T-cell (primary cell): ENCODE results near the gene PHF13. TPM values are rescaled to one million over a fixed set of nuclear protein-coding genes. Genes with fewer than 3 reads are reported as not detected.

Experiments
- ATAC-seq, 4 experiments: fragments of 200-7000 bp in 3 of 4; fragments of 150-1000 bp in 1 of 4; cut with Tn5 transposase; replicated peaks in 1 of 4; 1 replicate in 3 of 4; 2 replicates in 1 of 4; pipeline ENCODE4 v1.10.0; 2021; ENCODE audit warnings: moderate library complexity in 3 of 4, mild to moderate bottlenecking in 2 of 4, moderate number of reproducible peaks in 1 of 4
- CTCF ChIA-PET, 2 donors: fragments of 300-600 bp; sonication (Branson Sonifier 250); formaldehyde crosslinking; loops; one replicate each; lab custom pipeline; 2022; ENCODE audit warnings: antibody characterized with exemption in 2 of 2; lab: Charles Lee
- POLR2A ChIA-PET, 2 donors: fragments of 300-600 bp; sonication (Branson Sonifier 250); formaldehyde crosslinking; loops; one replicate each; lab custom pipeline; 2022; ENCODE audit warnings: antibody characterized with exemption in 2 of 2; lab: Charles Lee
- DNase-seq, 35 experiments: peaks; one replicate each; pipeline versions ENCODE4 v3.0.0 to v3.0.0-alpha.2; 2013 to 2023
- H3K27ac ChIP-seq: one replicate; pipeline ENCODE4 v1.5.1; 2013; ENCODE audit warnings: low read length
- H3K27me3 ChIP-seq, 2 experiments: replicated peaks in 1 of 2; 1 replicate in 1 of 2; 2 replicates in 1 of 2; pipeline versions ENCODE4 v1.6.1 to v1.7.0; 2013; ENCODE audit warnings: low read length in 1 of 2, mixed read lengths in 1 of 2; ENCODE audit not compliant: control insufficient read depth in 2 of 2, insufficient read depth in 2 of 2; ENCODE audit errors: extremely low read depth in 1 of 2
- H3K36me3 ChIP-seq, 2 donors: 1 replicate in 1 of 2; 2 replicates in 1 of 2; pipeline versions ENCODE4 v1.6.1 to v1.7.0; 2013; ENCODE audit warnings: low read length in 1 of 2; ENCODE audit not compliant: control insufficient read depth in 2 of 2, insufficient read depth in 1 of 2; ENCODE audit errors: extremely low read depth in 1 of 2
- H3K4me1 ChIP-seq, 2 experiments: 1 replicate in 1 of 2; 2 replicates in 1 of 2; pipeline versions ENCODE4 v1.6.1 to v1.7.0; 2013; ENCODE audit warnings: low read length in 2 of 2, mixed read lengths in 1 of 2; ENCODE audit not compliant: insufficient read depth in 2 of 2, control insufficient read depth in 1 of 2; ENCODE audit errors: extremely low read depth in 1 of 2
- H3K4me3 ChIP-seq, 2 donors: 1 replicate in 1 of 2; 2 replicates in 1 of 2; pipeline versions ENCODE4 v1.5.1 to v1.7.0; 2013; ENCODE audit warnings: mild to moderate bottlenecking in 2 of 2, low read length in 1 of 2, moderate library complexity in 1 of 2; ENCODE audit not compliant: control insufficient read depth in 1 of 2; ENCODE audit errors: extremely low read depth in 1 of 2
- H3K9me3 ChIP-seq: 2 replicates; pipeline ENCODE4 v1.7.0; 2013
- H3K27ac Mint-ChIP-seq, 2 donors: one replicate each; pipeline ENCODE4 v1.8.0; 2020 to 2021; ENCODE audit warnings: mild to moderate bottlenecking in 2 of 2, mixed read lengths in 2 of 2
- H3K27me3 Mint-ChIP-seq, 2 donors: one replicate each; pipeline ENCODE4 v1.8.0; 2021 to 2022; ENCODE audit warnings: mixed read lengths in 2 of 2
- H3K36me3 Mint-ChIP-seq: one replicate; pipeline ENCODE4 v1.8.0; 2021; ENCODE audit warnings: mixed read lengths
- H3K4me1 Mint-ChIP-seq, 3 donors: one replicate each; pipeline ENCODE4 v1.8.0; 2020 to 2022; ENCODE audit warnings: mixed read lengths in 3 of 3, mild to moderate bottlenecking in 1 of 3
- H3K4me3 Mint-ChIP-seq, 3 donors: one replicate each; pipeline ENCODE4 v1.8.0; 2020 to 2022; ENCODE audit warnings: mild to moderate bottlenecking in 3 of 3, mixed read lengths in 3 of 3, moderate library complexity in 3 of 3
- H3K9me3 Mint-ChIP-seq, 3 donors: one replicate each; pipeline ENCODE4 v1.8.0; 2020 to 2022; ENCODE audit warnings: mixed read lengths in 3 of 3
- WGBS: methylation state at CpG from one replicate; pipeline ENCODE4 v1.1.5; 2013; ENCODE audit warnings: missing lambda C conversion rate; ENCODE audit not compliant: insufficient coverage; 5-methylcytosine and 5-hydroxymethylcytosine counted together
- total RNA-seq, 35 experiments: library from RNA in 6 of 35; stranded (reverse) in 6 of 35; fragments of 120-200 nt in 1 of 35; gene quantifications; one replicate each; pipeline versions ENCODE4 v1.2.1 to v1.2.4 and lab custom pipeline; 2013 to 2026

The PHF13 gene
- total RNA-seq, 5 donors from 2014 or later (not counting 1 experiment from before 2014, with no cell fraction given), result 6.0 to 12.7 (median 11.9) TPM

DNA sequence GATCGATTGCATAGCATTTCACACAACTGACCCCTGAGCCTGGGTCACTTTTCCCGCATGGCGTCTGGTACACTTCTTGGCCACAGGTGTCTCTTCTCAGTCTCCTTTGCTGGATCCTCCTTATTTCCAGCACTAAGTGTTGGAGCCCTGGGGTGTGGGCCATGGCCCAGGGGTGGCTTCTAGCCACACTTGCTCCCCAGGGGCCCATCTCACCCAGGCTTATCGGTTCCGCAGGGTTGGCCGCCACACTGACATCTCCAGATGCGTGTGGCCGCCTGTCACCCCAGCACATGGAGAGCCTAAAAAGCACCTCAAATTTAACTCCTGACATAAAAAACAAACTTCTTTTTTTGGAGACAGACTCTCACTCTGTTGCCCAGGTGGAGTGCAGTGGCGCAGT lies 13.5 kb downstream of the PHF13 start:
- Mint-ChIP-seq H3K36me3 (peaks cover 19% of the 10 kb centered on the region), H3K4me1 (peaks cover 25 to 36% (median 34%) of the 10 kb centered on the region in 3 donors), H3K27ac (peak overlapping the region in 1 of 2 donors; percentile 34), H3K9me3 (no peaks in the 10 kb centered on the region), H3K4me3 (peak overlapping the region; percentile 85 to 93 (median 85)), H3K27me3 (no peaks in the 10 kb centered on the region)
- no peak overlapping the region for H3K27ac ChIP-seq
- no peak for DNase-seq
- H3K9me3 ChIP-seq, result no peaks in the 10 kb centered on the region
- ATAC-seq, result no peak
- POLR2A ChIA-PET, result interaction anchor here in 1 of 2 donors (0.6 kb wide), 1 partner anchor 72 kb away, joined by 3 read pairs; the partner anchor contains the start of gene TAS1R1
- WGBS, result 99% methylated on average over 7 of the region's 9 CpGs
- peaks cover 4 to 34% of the 10 kb centered on the region in 2 donors for H3K36me3 ChIP-seq
- H3K4me3 ChIP-seq, result no peak overlapping the region
- peaks cover 2 to 33% of the 10 kb centered on the region in 2 experiments for H3K4me1 ChIP-seq
- CTCF ChIA-PET, result no interaction called here
- H3K27me3 ChIP-seq, result no peaks in the 10 kb centered on the region

DNA sequence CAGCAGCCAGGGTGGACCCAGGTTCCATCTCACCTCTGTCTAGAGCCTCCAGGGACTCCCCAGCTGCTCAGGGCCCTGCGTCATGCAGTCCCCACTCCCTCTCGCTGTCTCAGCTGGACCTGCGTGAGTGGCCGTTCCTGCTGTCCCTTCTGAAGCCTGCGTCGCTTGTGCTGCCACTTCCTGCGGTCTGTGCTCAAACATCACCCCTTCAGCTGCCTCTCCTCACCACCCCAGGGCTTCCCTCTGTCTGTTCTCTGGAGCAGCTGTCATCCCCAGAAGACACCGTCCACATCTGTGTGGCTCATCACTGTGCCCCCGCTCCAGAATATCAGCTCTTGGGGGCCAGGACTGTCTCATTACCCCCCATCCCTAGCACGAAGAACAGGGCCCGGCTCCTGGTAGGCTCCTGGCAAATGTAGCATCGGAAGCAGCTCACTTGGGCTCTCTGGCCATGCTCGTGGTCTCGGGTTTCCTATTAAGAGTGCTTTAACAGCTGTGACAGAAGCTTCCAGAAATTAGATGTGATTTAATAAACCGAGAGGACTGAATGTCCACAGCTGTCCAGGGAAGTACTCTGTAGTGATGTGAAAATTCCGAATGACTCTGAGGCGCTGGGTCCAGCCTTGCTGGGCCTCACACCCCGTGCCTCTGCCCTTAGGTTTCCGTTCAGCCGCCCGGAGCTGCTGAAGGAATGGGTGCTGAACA lies 14.5 kb downstream of the PHF13 start:
- no peaks in the 10 kb centered on the region for H3K9me3 ChIP-seq
- ChIA-PET CTCF (no interaction called here), POLR2A (no interaction called here)
- no peak overlapping the region for H3K4me3 ChIP-seq
- WGBS, result 98% methylated on average over 17 of the region's 21 CpGs
- H3K27ac ChIP-seq, result no peak overlapping the region
- no peak for ATAC-seq
- Mint-ChIP-seq H3K9me3 (no peaks in the 10 kb centered on the region), H3K27ac (no peak overlapping the region), H3K27me3 (no peaks in the 10 kb centered on the region), H3K36me3 (peaks cover 15% of the 10 kb centered on the region), H3K4me1 (peaks cover 25 to 36% (median 34%) of the 10 kb centered on the region in 3 donors), H3K4me3 (peak overlapping the region in 2 of 3 donors; percentile 58 to 85)
- H3K36me3 ChIP-seq, result peaks cover 6 to 41% of the 10 kb centered on the region in 2 donors
- peaks cover 2 to 33% of the 10 kb centered on the region in 2 experiments for H3K4me1 ChIP-seq
- no peaks in the 10 kb centered on the region for H3K27me3 ChIP-seq
- no peak for DNase-seq

GRCh38 chr1:6628971-6629479 lies 15.5 kb downstream of the PHF13 start:
- ATAC-seq (no peak), DNase-seq (no peak)
- 94% methylated on average over 9 of the region's 12 CpGs for WGBS
- Mint-ChIP-seq H3K9me3 (no peaks in the 10 kb centered on the region), H3K4me1 (peaks cover 25 to 32% (median 31%) of the 10 kb centered on the region in 3 donors), H3K36me3 (peaks cover 18% of the 10 kb centered on the region), H3K27ac (no peak overlapping the region), H3K4me3 (no peak overlapping the region), H3K27me3 (no peaks in the 10 kb centered on the region)
- H3K36me3 ChIP-seq, result peaks cover 7 to 51% of the 10 kb centered on the region in 2 donors
- CTCF ChIA-PET, result no interaction called here
- H3K27me3 ChIP-seq, result no peaks in the 10 kb centered on the region
- H3K4me3 ChIP-seq, result no peak overlapping the region
- H3K27ac ChIP-seq, result no peak overlapping the region
- peaks cover 2 to 33% of the 10 kb centered on the region in 2 experiments for H3K4me1 ChIP-seq
- H3K9me3 ChIP-seq, result no peaks in the 10 kb centered on the region
- POLR2A ChIA-PET, result no interaction called here

- DNase-seq (no peak), ATAC-seq (no peak)
- ChIA-PET CTCF (interaction anchor here in 1 of 2 donors (0.6 kb wide), 1 partner anchor 1853 kb away, joined by 4 read pairs; no protein-coding TSS in a partner anchor), POLR2A (no interaction called here)
- Histone ChIP-seq H3K27me3 (no peaks in the 10 kb centered on the region), H3K9me3 (no peaks in the 10 kb centered on the region), H3K27ac (no peak overlapping the region), H3K4me1 (peaks cover 0 to 27% of the 10 kb centered on the region in 2 experiments), H3K4me3 (no peak overlapping the region), H3K36me3 (peaks cover 14 to 57% of the 10 kb centered on the region in 2 donors)
- no peak overlapping the region for H3K4me3 Mint-ChIP-seq
- peaks cover 25 to 28% (median 27%) of the 10 kb centered on the region in 3 donors for H3K4me1 Mint-ChIP-seq
- H3K36me3 Mint-ChIP-seq, result peaks cover 20% of the 10 kb centered on the region
- H3K27ac Mint-ChIP-seq, result peak overlapping the region in 1 of 2 donors; percentile 31
- WGBS, result over 99% methylated on average over 8 of the region's 8 CpGs
- no peaks in the 10 kb centered on the region for H3K9me3 Mint-ChIP-seq
- H3K27me3 Mint-ChIP-seq, result no peaks in the 10 kb centered on the region
Observed at GRCh38 chr1:6630027-6630426, 16.5 kb downstream of the PHF13 start.

DNA sequence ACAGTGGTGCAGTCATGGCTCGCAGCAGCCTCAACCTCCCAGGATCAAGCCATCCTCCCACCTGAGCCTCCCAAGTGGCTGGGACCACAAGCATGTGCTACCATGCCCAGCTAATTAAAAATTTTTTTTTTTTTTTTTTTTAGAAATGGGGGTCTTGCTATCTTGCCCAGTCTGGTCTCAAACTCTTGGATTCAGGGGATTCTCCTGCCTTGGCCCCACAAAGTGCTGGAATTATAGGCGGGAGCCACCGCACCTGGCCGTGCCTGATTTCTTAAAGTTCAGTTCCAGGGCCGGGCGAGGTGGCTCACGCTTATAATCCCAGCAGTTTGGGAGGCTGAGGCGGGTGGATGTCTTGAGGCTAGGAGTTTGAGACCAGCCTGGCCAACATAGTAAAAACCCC lies 17.5 kb downstream of the PHF13 start:
- Histone ChIP-seq H3K4me1 (peaks cover 0 to 20% of the 10 kb centered on the region in 2 experiments), H3K36me3 (peaks cover 19 to 60% of the 10 kb centered on the region in 2 donors), H3K4me3 (no peak overlapping the region), H3K9me3 (no peaks in the 10 kb centered on the region), H3K27ac (no peak overlapping the region), H3K27me3 (no peaks in the 10 kb centered on the region)
- no CpG with 5 or more reads among the region's 8 CpGs for WGBS
- no peak overlapping the region for H3K27ac Mint-ChIP-seq
- no peaks in the 10 kb centered on the region for H3K9me3 Mint-ChIP-seq
- H3K4me1 Mint-ChIP-seq, result peaks cover 22 to 24% (median 22%) of the 10 kb centered on the region in 3 donors
- no peak overlapping the region for H3K4me3 Mint-ChIP-seq
- no peak for ATAC-seq
- no peaks in the 10 kb centered on the region for H3K27me3 Mint-ChIP-seq
- POLR2A ChIA-PET, result no interaction called here
- CTCF ChIA-PET, result interaction anchor here in 1 of 2 donors (0.6 to 0.7 kb wide), 2 partner anchors 94 to 275 kb away, joined by 4 read pairs; no protein-coding TSS in a partner anchor
- DNase-seq, result no peak
- peaks cover 26% of the 10 kb centered on the region for H3K36me3 Mint-ChIP-seq

DNA sequence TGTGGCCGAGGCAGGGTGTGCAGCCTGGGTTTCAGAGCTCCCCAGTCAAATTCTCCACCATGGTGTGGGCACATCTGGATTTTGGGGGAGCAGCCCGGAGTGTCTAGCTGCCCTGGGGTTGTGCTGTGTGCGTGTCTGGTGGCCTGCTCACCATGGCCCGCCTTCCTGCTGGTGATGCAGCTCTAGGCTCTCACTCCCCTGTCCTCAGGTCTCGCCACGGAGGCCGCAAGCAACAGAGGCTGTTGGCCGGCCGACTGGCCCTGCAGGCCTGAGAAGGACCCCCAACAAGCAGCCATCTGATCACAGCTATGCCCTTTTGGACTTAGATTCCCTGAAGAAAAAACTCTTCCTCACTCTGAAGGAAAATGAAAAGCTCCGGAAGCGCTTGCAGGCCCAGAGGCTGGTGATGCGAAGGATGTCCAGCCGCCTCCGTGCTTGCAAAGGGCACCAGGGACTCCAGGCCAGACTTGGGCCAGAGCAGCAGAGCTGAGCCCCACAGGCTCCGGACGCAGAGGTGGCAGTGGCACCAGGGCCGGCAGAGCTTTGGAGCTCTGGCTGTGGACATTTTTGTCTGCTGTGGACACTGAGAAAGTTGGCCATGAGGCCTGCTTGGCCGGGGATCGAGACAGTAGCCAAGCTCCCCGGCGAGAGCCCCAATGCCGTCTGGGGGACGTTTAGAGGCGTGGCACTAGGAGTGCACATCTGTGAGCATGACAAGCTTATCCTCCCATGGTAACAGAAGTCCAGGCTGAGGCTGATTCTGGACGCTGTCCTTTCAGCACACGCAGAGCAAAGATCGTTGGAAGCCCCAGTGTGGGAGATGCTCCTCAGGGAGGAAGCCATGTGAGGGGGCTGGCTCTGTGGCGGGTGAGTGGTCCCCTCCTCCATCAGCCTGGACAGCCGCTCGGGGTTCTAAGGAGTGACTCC lies 19.3 kb downstream of the PHF13 start:
- Histone ChIP-seq H3K36me3 (peaks cover 28 to 72% of the 10 kb centered on the region in 2 donors), H3K4me1 (peaks cover 0 to 5% of the 10 kb centered on the region in 2 experiments), H3K27ac (no peak overlapping the region), H3K4me3 (no peak overlapping the region), H3K27me3 (no peaks in the 10 kb centered on the region), H3K9me3 (no peaks in the 10 kb centered on the region)
- POLR2A ChIA-PET, result interaction anchor here in 1 of 2 donors (0.5 to 0.6 kb wide), 2 partner anchors 11 to 173 kb away, joined by 8 to 12 read pairs; no protein-coding TSS in a partner anchor
- 96% methylated on average over 27 of the region's 30 CpGs for WGBS
- Mint-ChIP-seq H3K9me3 (no peaks in the 10 kb centered on the region), H3K27ac (no peak overlapping the region), H3K4me1 (peaks cover 4 to 7% (median 4%) of the 10 kb centered on the region in 3 donors), H3K36me3 (peaks cover 25% of the 10 kb centered on the region), H3K27me3 (no peaks in the 10 kb centered on the region), H3K4me3 (no peak overlapping the region)
- no peak for ATAC-seq
- no peak for DNase-seq
- CTCF ChIA-PET, result no interaction called here
